Neuronal stem cell (in vitro differentiated cells): ENCODE data around the gene ARHGAP33.
A peak's percentile ranks its signal among the peaks of the same experiment; 100 is the strongest.

ENCODE experiments used
- DNase-seq: peaks from one replicate; pipeline ENCODE4 v3.0.0-alpha.2; 2013; ENCODE audit warnings: low spot score
- H2AFZ ChIP-seq: one replicate; pipeline ENCODE4 v1.6.1; 2013; ENCODE audit warnings: mild to moderate bottlenecking, low read length, inconsistent platforms
- H2AK5ac ChIP-seq: 2 replicates; pipeline ENCODE4 v1.6.1; 2013; ENCODE audit warnings: low read depth, mild to moderate bottlenecking, inconsistent platforms, low read length, moderate library complexity, mixed read lengths
- H2BK120ac ChIP-seq: 2 replicates; pipeline ENCODE4 v1.6.1; 2013; ENCODE audit warnings: low read depth, mild to moderate bottlenecking, inconsistent platforms, low read length, moderate library complexity, mixed read lengths
- H2BK12ac ChIP-seq: one replicate; pipeline ENCODE4 v1.6.1; 2013; ENCODE audit warnings: low read length, inconsistent platforms
- H2BK15ac ChIP-seq: 2 replicates; pipeline ENCODE4 v1.6.1; 2013; ENCODE audit warnings: mild to moderate bottlenecking, low read length, inconsistent platforms, mixed read lengths
- H2BK5ac ChIP-seq: one replicate; pipeline ENCODE4 v1.6.1; 2013; ENCODE audit warnings: inconsistent platforms, mild to moderate bottlenecking, low read length, moderate library complexity
- H3K14ac ChIP-seq: one replicate; pipeline ENCODE4 v1.6.1; 2013; ENCODE audit warnings: low read length, inconsistent platforms
- H3K18ac ChIP-seq: 2 replicates; pipeline ENCODE4 v1.6.1; 2013; ENCODE audit warnings: low read length, inconsistent platforms
- H3K23ac ChIP-seq: 2 replicates; pipeline ENCODE4 v1.6.1; 2013; ENCODE audit warnings: low read depth, mild to moderate bottlenecking, mixed read lengths, low read length, inconsistent platforms; ENCODE audit not compliant: poor library complexity
- H3K27ac ChIP-seq: replicated peaks from 3 replicates; pipeline ENCODE4 v1.5.1; 2013; ENCODE audit warnings: low read length, inconsistent platforms
- H3K27me3 ChIP-seq, 3 experiments: 2 replicates each; pipeline ENCODE4 v1.6.1; 2013; ENCODE audit warnings: low read length in 3 of 3, mild to moderate bottlenecking in 2 of 3, inconsistent platforms in 1 of 3, low read depth in 1 of 3, mixed read lengths in 1 of 3, moderate library complexity in 1 of 3; ENCODE audit not compliant: control insufficient read depth in 3 of 3, insufficient read depth in 3 of 3
- H3K36me3 ChIP-seq, 2 donors: replicated peaks in 1 of 2; 2 replicates each; pipeline ENCODE4 v1.6.1; 2013; ENCODE audit warnings: low read length in 2 of 2; ENCODE audit not compliant: control insufficient read depth in 2 of 2, insufficient read depth in 2 of 2
- H3K4ac ChIP-seq: 2 replicates; pipeline ENCODE4 v1.6.1; 2013; ENCODE audit warnings: inconsistent platforms, mild to moderate bottlenecking, low read length, moderate library complexity
- H3K4me1 ChIP-seq, 2 donors: 1 replicate in 1 of 2; 2 replicates in 1 of 2; pipeline ENCODE4 v1.6.1; 2013; ENCODE audit warnings: low read length in 2 of 2, low read depth in 1 of 2; ENCODE audit not compliant: control insufficient read depth in 2 of 2, insufficient read depth in 1 of 2
- H3K4me2 ChIP-seq: one replicate; pipeline ENCODE4 v1.6.1; 2013; ENCODE audit warnings: mild to moderate bottlenecking, low read length, inconsistent platforms; ENCODE audit not compliant: insufficient read depth, poor library complexity, severe bottlenecking
- H3K4me3 ChIP-seq, 2 donors: 2 replicates each; pipeline ENCODE4 v1.5.1; 2013; ENCODE audit warnings: low read length in 2 of 2, mild to moderate bottlenecking in 2 of 2, inconsistent platforms in 1 of 2, moderate library complexity in 1 of 2
- H3K79me1 ChIP-seq: one replicate; pipeline ENCODE4 v1.6.1; 2013; ENCODE audit warnings: low read depth, mild to moderate bottlenecking, inconsistent platforms, low read length, moderate library complexity
- H3K9ac ChIP-seq: one replicate; pipeline ENCODE4 v1.6.1; 2013; ENCODE audit warnings: mild to moderate bottlenecking, low read depth, low read length, inconsistent platforms; ENCODE audit not compliant: poor library complexity
- H3K9me3 ChIP-seq, 2 donors: replicated peaks in 1 of 2; 2 replicates each; pipeline versions ENCODE3 to v1.6.1; 2013; ENCODE audit warnings: low read length in 2 of 2, mild to moderate bottlenecking in 2 of 2, inconsistent platforms in 1 of 2, low read depth in 1 of 2, mixed read lengths in 1 of 2, moderate library complexity in 1 of 2; ENCODE audit not compliant: control insufficient read depth in 2 of 2, insufficient read depth in 1 of 2
- H4K8ac ChIP-seq: one replicate; pipeline ENCODE4 v1.6.1; 2013; ENCODE audit warnings: low read depth, mild to moderate bottlenecking, inconsistent platforms, low read length, moderate library complexity
- H4K91ac ChIP-seq: one replicate; pipeline ENCODE4 v1.6.1; 2013; ENCODE audit warnings: low read length, low read depth, mild to moderate bottlenecking, inconsistent platforms; ENCODE audit not compliant: poor library complexity
- WGBS, 2 donors: extraction: QIAGEN DNeasy Blood & Tissue Kit; methylation state at CpG; one replicate each; pipeline ENCODE4 v1.1.7; 2013; ENCODE audit warnings: missing lambda C conversion rate in 2 of 2, mixed read lengths in 1 of 2; ENCODE audit not compliant: insufficient read length in 2 of 2, insufficient replicate concordance in 1 of 2; ENCODE audit errors: extremely low coverage in 2 of 2; 5-methylcytosine and 5-hydroxymethylcytosine counted together

The ARHGAP33 gene

GRCh38 chr19:35742121-35742724 lies 33.1 kb upstream of the ARHGAP33 start, which contains the start of gene IGFLR1:
Gene IGFLR1 (minus strand): TSS chr19:35742452. CDS start chr19:35741180, 1,272 bp downstream.
- peak within 1 kb of the TSS; percentile 51 for H2AK5ac ChIP-seq
- no peak within 1 kb of the TSS for H3K14ac ChIP-seq
- no peak within 1 kb of the TSS for H4K8ac ChIP-seq
- no peak within 1 kb of the TSS for H4K91ac ChIP-seq
- no peak within 1 kb of the TSS for H2BK12ac ChIP-seq
- H2AFZ ChIP-seq, result no peak within 1 kb of the TSS
- H3K27me3 ChIP-seq, result no peaks in the 10 kb centered on the region
- WGBS, 2 donors, result no CpG with 5 or more reads among the region's 9 CpGs
- no peak within 1 kb of the TSS for H2BK15ac ChIP-seq
- peak within 1 kb of the TSS; percentile 84 for H2BK5ac ChIP-seq
- peaks cover 8% of the 10 kb centered on the region for H3K79me1 ChIP-seq
- no peak within 1 kb of the TSS for H2BK120ac ChIP-seq
- H3K4me3 ChIP-seq, result peak within 1 kb of the TSS in 1 of 2 donors; percentile 63
- H3K9ac ChIP-seq, result no peak within 1 kb of the TSS
- H3K18ac ChIP-seq, result no peak within 1 kb of the TSS
- H3K4me1 ChIP-seq, result peaks cover 8 to 14% of the 10 kb centered on the region in 2 donors
- peaks cover 22 to 32% of the 10 kb centered on the region in 2 donors for H3K36me3 ChIP-seq
- H3K9me3 ChIP-seq, result no peaks in the 10 kb centered on the region
- H3K4me2 ChIP-seq, result peak within 1 kb of the TSS; percentile 52
- H3K4ac ChIP-seq, result no peak within 1 kb of the TSS
- DNase-seq, result no peak
- no peak within 1 kb of the TSS for H3K23ac ChIP-seq
- peak within 1 kb of the TSS; percentile 98 for H3K27ac ChIP-seq

GRCh38 chr19:35743640-35744429 lies 31.5 kb upstream of the ARHGAP33 start:
- no peak overlapping the region for H3K9ac ChIP-seq
- no peak overlapping the region for H2BK15ac ChIP-seq
- H3K23ac ChIP-seq, result no peak overlapping the region
- no peak overlapping the region for H2BK120ac ChIP-seq
- H2AFZ ChIP-seq, result no peak overlapping the region
- peak overlapping the region; percentile 70 for H2AK5ac ChIP-seq
- H4K91ac ChIP-seq, result no peak overlapping the region
- no CpG with 5 or more reads among the region's 19 CpGs for WGBS, 2 donors
- peaks cover 11% of the 10 kb centered on the region for H3K79me1 ChIP-seq
- H3K14ac ChIP-seq, result no peak overlapping the region
- peak overlapping the region; percentile 76 for H3K4me2 ChIP-seq
- H3K9me3 ChIP-seq, result no peaks in the 10 kb centered on the region
- no peak overlapping the region for H3K27ac ChIP-seq
- no peak overlapping the region for H3K4ac ChIP-seq
- H3K27me3 ChIP-seq, result no peaks in the 10 kb centered on the region
- H3K4me1 ChIP-seq, result peaks cover 10 to 14% of the 10 kb centered on the region in 2 donors
- H3K4me3 ChIP-seq, result peak overlapping the region in 1 of 2 donors; percentile 74
- no peak overlapping the region for H2BK5ac ChIP-seq
- no peak overlapping the region for H3K18ac ChIP-seq
- DNase-seq, result no peak
- H2BK12ac ChIP-seq, result no peak overlapping the region
- H3K36me3 ChIP-seq, result peaks cover 7 to 16% of the 10 kb centered on the region in 2 donors
- H4K8ac ChIP-seq, result no peak overlapping the region

- H3K9ac ChIP-seq, result peak overlapping the region; percentile 80
- H3K36me3 ChIP-seq, result peaks cover 6 to 8% of the 10 kb centered on the region in 2 donors
- peak overlapping the region; percentile 62 for H2BK5ac ChIP-seq
- no peak overlapping the region for H3K23ac ChIP-seq
- no peak overlapping the region for H2BK12ac ChIP-seq
- no CpG with 5 or more reads among the region's 41 CpGs for WGBS, 2 donors
- DNase-seq, result peak; percentile 94
- peak overlapping the region; percentile 91 for H2AFZ ChIP-seq
- H3K4ac ChIP-seq, result no peak overlapping the region
- peak overlapping the region; percentile 67 for H3K18ac ChIP-seq
- no peak overlapping the region for H4K8ac ChIP-seq
- no peak overlapping the region for H2BK120ac ChIP-seq
- H3K4me3 ChIP-seq, result peak overlapping the region; percentile 74 to 86
- no peak overlapping the region for H2BK15ac ChIP-seq
- peaks cover 11 to 15% of the 10 kb centered on the region in 2 donors for H3K4me1 ChIP-seq
- peak overlapping the region; percentile 76 for H3K4me2 ChIP-seq
- H3K27ac ChIP-seq, result peak overlapping the region; percentile 90
- no peaks in the 10 kb centered on the region for H3K27me3 ChIP-seq
- no peak overlapping the region for H4K91ac ChIP-seq
- H2AK5ac ChIP-seq, result peak overlapping the region; percentile 70
- peaks cover 10% of the 10 kb centered on the region for H3K79me1 ChIP-seq
- H3K9me3 ChIP-seq, result no peaks in the 10 kb centered on the region
- H3K14ac ChIP-seq, result no peak overlapping the region
Observed at GRCh38 chr19:35744430-35745327, 30.7 kb upstream of the ARHGAP33 start.
